Stimulated activated CD8-positive, alpha-beta memory T cell treated with anti-CD3 and anti-CD28 coated beads, Interleukin-15, amount 100 ng/mL, for 24 hours (primary cell): ENCODE results near the gene LRRC55.

Experiments used
- DNase-seq: peaks from one replicate; pipeline ENCODE4 v3.0.0-alpha.2; 2020; ENCODE audit warnings: low read depth

Gene LRRC55

DNA sequence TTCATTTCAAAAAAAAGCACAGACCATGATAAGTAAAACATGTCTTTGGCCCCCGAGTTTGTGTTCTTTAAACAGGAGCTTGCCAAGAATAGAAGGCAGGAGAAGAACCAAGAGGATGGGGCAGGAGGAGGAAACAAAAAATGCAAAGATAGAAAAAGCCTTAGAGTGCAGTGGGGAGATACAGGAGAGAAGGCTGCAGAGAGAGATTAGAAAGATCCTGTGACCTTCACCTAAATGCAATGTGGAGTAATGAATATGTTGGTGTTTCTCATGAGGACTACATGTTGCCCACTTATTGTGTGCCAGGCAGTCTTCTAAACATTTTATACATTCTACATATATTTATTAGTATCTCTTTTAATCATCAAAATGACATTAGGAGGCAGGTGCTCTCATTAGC is 57.6 kb downstream of the LRRC55 start:
- DNase-seq, result no peak

DNA sequence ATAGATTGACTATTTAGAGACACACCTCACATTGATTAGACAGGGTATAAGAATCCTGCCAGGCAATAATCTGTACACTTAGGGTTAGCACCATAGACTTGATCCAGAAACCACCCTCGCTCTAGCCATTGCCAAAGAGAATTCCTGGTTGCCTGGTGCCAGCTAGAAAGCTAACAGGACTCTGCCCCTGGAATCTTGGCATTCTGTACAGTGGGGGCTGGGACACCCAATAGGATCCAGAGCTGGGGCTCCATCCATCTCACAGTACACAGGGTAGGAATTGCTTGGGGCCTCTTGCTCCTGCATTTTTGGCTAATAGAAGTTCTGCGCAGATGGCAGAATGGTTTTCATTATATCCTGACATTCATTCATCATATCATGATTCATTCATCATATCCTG is 58.3 kb downstream of the LRRC55 start:
- DNase-seq, result no peak

DNA sequence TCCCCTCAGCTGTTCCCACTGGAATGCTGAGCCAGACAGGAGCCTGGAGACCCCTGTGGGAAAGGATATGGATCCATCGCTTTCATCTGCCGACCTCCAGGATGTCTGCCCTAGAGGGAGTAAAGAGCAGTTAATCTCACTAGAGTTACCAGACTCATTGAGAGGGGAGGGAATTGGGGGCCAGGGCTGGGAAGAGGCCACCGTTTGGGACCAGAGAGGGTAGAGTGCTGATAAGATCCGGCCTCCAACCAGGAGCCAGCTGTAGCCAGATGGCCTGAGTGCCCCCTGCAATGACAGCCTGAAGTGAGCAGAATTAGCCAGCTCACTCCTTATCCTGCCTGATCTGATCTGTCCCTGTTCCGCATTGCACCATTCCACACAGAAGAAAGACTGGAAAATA is 59.0 kb downstream of the LRRC55 start:
- no peak for DNase-seq
